Measurements from ENCODE around the gene SNRPA1.

- no peak for TF ChIP-seq EZH2phosphoT487 (IDR thresholded peaks at IDR 0.05)
- peak; percentile 53 for TF ChIP-seq CTCF (IDR thresholded peaks at IDR 0.05)
Measured at GRCh38 chr15:101276501-101277037, 18.5 kb downstream of the SNRPA1 start.
